H1 (cell line): ENCODE results near the gene PLCB3. TPM values are rescaled to one million over a fixed set of nuclear protein-coding genes. Genes with fewer than 3 reads are reported as not detected.

ENCODE experiments used
- CREB1 ChIP-seq: IDR thresholded peaks from 2 replicates; pipeline ENCODE4 v1.6.1; 2012; ENCODE audit warnings: inconsistent platforms
- KDM1A ChIP-seq: fragments of 200-600, 300-600 bp; sonication (generic); IDR thresholded peaks from 2 replicates; pipeline ENCODE4 v1.7.1; 2016; ENCODE audit warnings: mild to moderate bottlenecking, low read length, borderline replicate concordance
- polyA plus RNA-seq, 7 experiments: library from polyadenylated mRNA; depleted of rRNA in 3 of 7; stranded (reverse) in 5 of 7; unstranded in 2 of 7; fragments of >200 nt in 5 of 7; fragments of 200-250 nt in 2 of 7; gene quantifications; 1 replicate in 5 of 7; 2 replicates in 1 of 7; 4 replicates in 1 of 7; pipeline versions ENCODE4 v1.2.1 to v1.2.3, GENCODE V29; 2011 to 2013; ENCODE audit warnings: missing spikeins in 2 of 7, mixed read lengths in 2 of 7
- total RNA-seq: library from RNA; stranded (reverse); fragmentation: NEBNext Ultra II Directional; extraction: Animal tissue kit (Norgen Biotek cat#: 25700); gene quantifications from 2 replicates; pipeline ENCODE4 v1.2.1, GENCODE V29; 2021

PLCB3 gene
- total and polyA plus RNA-seq, 2 of the 8 experiments (the other 6 are each of a cell fraction or from before 2014, with no cell fraction given): 47.2 to 104 TPM

DNA sequence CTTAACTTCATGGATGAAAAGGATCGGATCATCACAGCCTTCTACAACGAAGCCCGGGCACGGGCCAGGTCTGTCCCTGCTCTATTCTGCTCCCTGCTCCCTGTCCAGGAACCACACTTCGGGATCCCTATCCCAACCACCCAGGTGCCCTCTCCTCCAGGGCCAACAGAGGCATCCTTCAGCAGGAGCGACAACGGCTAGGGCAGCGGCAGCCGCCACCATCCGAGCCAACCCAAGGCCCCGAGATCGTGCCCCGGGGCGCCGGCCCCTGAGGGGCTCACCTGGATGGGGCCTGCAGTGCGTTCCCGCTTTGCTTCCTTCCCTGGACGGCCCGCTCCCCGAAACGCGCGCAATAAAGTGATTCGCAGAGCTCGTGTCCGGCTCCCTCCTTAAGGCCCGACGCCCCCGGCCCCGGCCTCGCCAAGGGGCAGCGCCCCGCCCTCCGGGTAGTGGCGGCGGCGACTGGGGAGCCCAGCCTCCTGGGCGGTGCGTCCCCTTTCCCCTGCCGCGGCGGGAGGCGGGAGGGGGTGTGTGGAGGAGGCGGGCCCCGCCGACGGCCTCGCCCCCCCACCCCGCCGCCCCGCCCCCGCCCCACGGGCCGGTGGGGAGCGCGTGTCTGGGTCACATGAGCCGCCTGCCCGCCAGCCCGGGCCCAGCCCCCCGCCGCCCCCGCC is 17.3 kb upstream of the PLCB3 start, which contains the start of gene VEGFB (continued):
- TF ChIP-seq CREB1 (0 out of 2 replicates have a peak, but pooled peaks have one; percentile 6), KDM1A (no peak)
